ENCODE data around the gene UBAC1.

The UBAC1 gene

GRCh38 chr9:135987838-135988404 lies 26.7 kb upstream of the UBAC1 start (continued):
- TF ChIP-seq, protein P1, sequence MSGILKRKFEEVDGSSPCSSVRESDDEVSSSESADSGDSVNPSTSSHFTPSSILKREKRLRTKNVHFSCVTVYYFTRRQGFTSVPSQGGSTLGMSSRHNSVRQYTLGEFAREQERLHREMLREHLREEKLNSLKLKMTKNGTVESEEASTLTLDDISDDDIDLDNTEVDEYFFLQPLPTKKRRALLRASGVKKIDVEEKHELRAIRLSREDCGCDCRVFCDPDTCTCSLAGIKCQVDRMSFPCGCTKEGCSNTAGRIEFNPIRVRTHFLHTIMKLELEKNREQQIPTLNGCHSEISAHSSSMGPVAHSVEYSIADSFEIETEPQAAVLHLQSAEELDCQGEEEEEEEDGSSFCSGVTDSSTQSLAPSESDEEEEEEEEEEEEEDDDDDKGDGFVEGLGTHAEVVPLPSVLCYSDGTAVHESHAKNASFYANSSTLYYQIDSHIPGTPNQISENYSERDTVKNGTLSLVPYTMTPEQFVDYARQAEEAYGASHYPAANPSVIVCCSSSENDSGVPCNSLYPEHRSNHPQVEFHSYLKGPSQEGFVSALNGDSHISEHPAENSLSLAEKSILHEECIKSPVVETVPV (CRISPR knock-in tag; IDR thresholded peaks at IDR 0.05) = no peak

DNA sequence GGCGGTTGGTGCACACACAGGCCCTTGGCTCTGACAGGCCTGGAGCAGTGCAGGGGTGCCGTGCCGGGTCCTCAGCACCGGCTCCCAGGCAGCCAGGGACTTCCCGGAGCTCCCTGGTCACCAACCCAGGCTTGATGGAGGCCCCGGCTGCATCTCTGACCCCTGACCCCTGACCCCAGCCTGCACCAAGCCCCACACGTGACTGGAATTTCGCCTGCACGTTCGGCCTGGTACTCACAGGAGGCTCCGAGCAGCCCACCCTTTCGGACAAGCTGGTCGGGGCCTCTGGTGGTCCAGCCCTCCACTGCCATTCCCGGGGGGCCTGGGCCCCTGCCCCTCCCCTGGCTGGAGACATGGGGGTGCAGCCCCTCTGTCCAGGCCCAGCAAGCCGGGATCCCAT lies 25.4 kb upstream of the UBAC1 start:
- no peak for ATAC-seq
- TF ChIP-seq OSR1 (CRISPR knock-in tag; IDR thresholded peaks at IDR 0.05) (no peak), PATZ1 (CRISPR knock-in tag; IDR thresholded peaks at IDR 0.05; ENCODE audit: borderline replicate concordance) (no peak), ZFP30 (CRISPR knock-in tag; IDR thresholded peaks at IDR 0.05) (no peak), BACH2 (CRISPR knock-in tag; IDR thresholded peaks at IDR 0.05; ENCODE audit: borderline replicate concordance) (no peak), ZNF565 (CRISPR knock-in tag; conservative IDR thresholded peaks at IDR 0.05; ENCODE audit: low read depth) (no peak), ZFP3 (CRISPR knock-in tag; IDR thresholded peaks at IDR 0.05) (no peak)

- ATAC-seq = no peak
- TF ChIP-seq ZFP30 (CRISPR knock-in tag; IDR thresholded peaks at IDR 0.05) (no peak), TSHZ2 (CRISPR knock-in tag; IDR thresholded peaks at IDR 0.05) (no peak), CSDC2 (CRISPR knock-in tag; IDR thresholded peaks at IDR 0.05) (no peak), ESRRG (CRISPR knock-in tag; IDR thresholded peaks at IDR 0.05) (no peak), ARNTL (CRISPR knock-in tag; IDR thresholded peaks at IDR 0.05; ENCODE audit: borderline replicate concordance, low read depth) (no peak), ZC3H10 (CRISPR knock-in tag; IDR thresholded peaks at IDR 0.05) (no peak), GLIS3 (CRISPR knock-in tag; IDR thresholded peaks at IDR 0.05) (no peak), PATZ1 (CRISPR knock-in tag; IDR thresholded peaks at IDR 0.05; ENCODE audit: borderline replicate concordance) (no peak), SNAI2 (CRISPR knock-in tag; IDR thresholded peaks at IDR 0.05) (no peak), ZNF565 (CRISPR knock-in tag; conservative IDR thresholded peaks at IDR 0.05; ENCODE audit: low read depth) (no peak), RARB (CRISPR knock-in tag; IDR thresholded peaks at IDR 0.05) (no peak)
These were observed 24.7 kb upstream of the UBAC1 start for GRCh38 chr9:135985889-135986288.

- no peak for ATAC-seq
- TF ChIP-seq ZNF70 (CRISPR knock-in tag; IDR thresholded peaks at IDR 0.05) (no peak), BACH2 (CRISPR knock-in tag; IDR thresholded peaks at IDR 0.05; ENCODE audit: borderline replicate concordance) (no peak), SNAI2 (CRISPR knock-in tag; IDR thresholded peaks at IDR 0.05) (no peak), GLIS3 (CRISPR knock-in tag; IDR thresholded peaks at IDR 0.05) (no peak), POU6F1 (CRISPR knock-in tag; IDR thresholded peaks at IDR 0.05; ENCODE audit: borderline replicate concordance, low read depth) (no peak), ZNF565 (CRISPR knock-in tag; conservative IDR thresholded peaks at IDR 0.05; ENCODE audit: low read depth) (no peak)
- TF ChIP-seq, protein P2, sequence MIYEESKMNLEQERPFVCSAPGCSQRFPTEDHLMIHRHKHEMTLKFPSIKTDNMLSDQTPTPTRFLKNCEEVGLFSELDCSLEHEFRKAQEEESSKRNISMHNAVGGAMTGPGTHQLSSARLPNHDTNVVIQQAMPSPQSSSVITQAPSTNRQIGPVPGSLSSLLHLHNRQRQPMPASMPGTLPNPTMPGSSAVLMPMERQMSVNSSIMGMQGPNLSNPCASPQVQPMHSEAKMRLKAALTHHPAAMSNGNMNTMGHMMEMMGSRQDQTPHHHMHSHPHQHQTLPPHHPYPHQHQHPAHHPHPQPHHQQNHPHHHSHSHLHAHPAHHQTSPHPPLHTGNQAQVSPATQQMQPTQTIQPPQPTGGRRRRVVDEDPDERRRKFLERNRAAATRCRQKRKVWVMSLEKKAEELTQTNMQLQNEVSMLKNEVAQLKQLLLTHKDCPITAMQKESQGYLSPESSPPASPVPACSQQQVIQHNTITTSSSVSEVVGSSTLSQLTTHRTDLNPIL (CRISPR knock-in tag; IDR thresholded peaks at IDR 0.05; ENCODE audit: low read depth) = no peak
These were observed 24.2 kb upstream of the UBAC1 start for GRCh38 chr9:135985459-135985774.

All from SK-N-SH treated with all-trans-retinoic acid at 6 μM for 48 hours (cell line).